Activated T-cell treated with anti-CD3 and anti-CD28 coated beads, Interleukin-2, amount 50 U/mL, for 72 hours (primary cell): ENCODE measurements around the gene SPINK1. TPM values are rescaled to one million over a fixed set of nuclear protein-coding genes. Genes with fewer than 3 reads are reported as not detected.

Source experiments
- ATAC-seq, 2 donors: fragments of 150-1000 bp; cut with Tn5 transposase; replicated peaks in 1 of 2; 2 replicates each; pipeline ENCODE4 v1.10.0; 2021; ENCODE audit warnings: moderate library complexity in 2 of 2, mild to moderate bottlenecking in 1 of 2
- DNase-seq, 2 donors: peaks; one replicate each; pipeline ENCODE4 v3.0.0; 2021 to 2022; ENCODE audit warnings: mixed read lengths in 1 of 2
- H3K27ac Mint-ChIP-seq: one replicate; pipeline ENCODE4 v1.8.0; 2022; ENCODE audit warnings: mild to moderate bottlenecking, moderate library complexity, mixed read lengths
- H3K27me3 Mint-ChIP-seq: one replicate; pipeline ENCODE4 v1.8.0; 2022; ENCODE audit warnings: low read depth, mixed read lengths
- H3K36me3 Mint-ChIP-seq, 2 donors: one replicate each; pipeline ENCODE4 v1.8.0; 2022; ENCODE audit warnings: mixed read lengths in 2 of 2, mild to moderate bottlenecking in 1 of 2; ENCODE audit not compliant: insufficient read depth in 2 of 2
- H3K4me1 Mint-ChIP-seq: one replicate; pipeline ENCODE4 v1.8.0; 2022; ENCODE audit warnings: low read depth, mixed read lengths
- H3K4me3 Mint-ChIP-seq, 2 donors: one replicate each; pipeline ENCODE4 v1.8.0; 2022; ENCODE audit warnings: mild to moderate bottlenecking in 2 of 2, mixed read lengths in 2 of 2, moderate library complexity in 2 of 2
- H3K9me3 Mint-ChIP-seq, 2 donors: one replicate each; pipeline ENCODE4 v1.8.0; 2022; ENCODE audit warnings: mixed read lengths in 2 of 2
- total RNA-seq, 2 donors: library from RNA; stranded (reverse); gene quantifications; one replicate each; pipeline ENCODE4 v1.2.3, GENCODE V29; 2022

SPINK1 gene
- total RNA-seq, 2 donors from 2014 or later = not detected

DNA sequence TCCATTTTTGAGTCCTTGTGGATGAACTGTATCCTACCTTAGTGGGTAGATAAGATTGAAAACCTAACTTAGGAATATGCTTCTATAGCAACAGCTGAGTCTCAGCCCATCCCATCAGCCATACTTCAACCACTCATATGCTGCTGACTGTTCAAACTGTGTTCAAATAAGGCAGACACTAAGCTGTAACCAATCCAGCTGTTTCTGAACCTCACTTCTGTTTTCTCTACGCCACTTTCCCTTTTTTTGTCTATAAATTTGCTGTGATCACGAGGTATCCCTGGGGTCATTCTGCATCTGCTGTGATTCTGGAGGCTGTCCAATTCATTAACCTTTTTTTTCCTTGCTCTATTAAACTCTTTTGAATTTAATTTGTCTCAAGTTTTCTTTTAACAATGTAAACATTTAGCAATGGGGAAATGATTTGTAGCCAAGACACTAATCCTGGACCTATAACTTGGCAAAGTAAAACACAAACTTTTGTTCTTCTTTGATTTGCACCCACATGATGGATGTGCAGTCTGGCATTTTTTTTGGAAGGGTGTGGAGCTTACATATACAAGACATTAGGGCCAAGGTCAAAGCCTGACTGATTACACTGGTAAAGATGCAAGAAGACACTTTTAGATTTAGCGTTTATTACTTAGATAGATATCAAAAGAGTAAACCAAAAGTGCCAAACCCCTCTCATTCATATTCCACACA is 32.1 kb upstream of the SPINK1 start:
- DNase-seq (no peak), ATAC-seq (no peak)
- Mint-ChIP-seq H3K27me3 (no peaks in the 10 kb centered on the region), H3K4me1 (no peaks in the 10 kb centered on the region), H3K36me3 (no peaks in the 10 kb centered on the region), H3K4me3 (no peak overlapping the region), H3K27ac (no peak overlapping the region), H3K9me3 (no peaks in the 10 kb centered on the region)

DNA sequence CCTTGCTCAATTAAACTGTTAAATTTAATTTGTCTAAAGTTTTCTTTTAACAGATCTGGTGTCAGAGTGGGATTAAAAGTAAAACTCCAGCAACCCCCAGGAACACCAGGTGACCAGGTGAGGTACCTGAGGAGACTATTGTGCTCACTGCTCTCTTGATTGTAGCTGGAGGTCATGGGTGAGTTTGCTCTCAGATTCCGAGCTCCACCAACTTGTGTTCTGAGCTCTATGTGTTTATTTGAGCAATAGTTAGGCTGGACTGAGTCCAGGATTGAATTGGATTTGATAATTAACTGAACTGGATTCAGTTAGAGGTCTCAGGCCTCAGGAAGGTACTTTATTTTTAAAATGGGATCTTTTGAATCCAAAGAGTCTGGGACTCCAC is 29.2 kb upstream of the SPINK1 start:
- H3K4me1 Mint-ChIP-seq = no peaks in the 10 kb centered on the region
- H3K27ac Mint-ChIP-seq = no peak overlapping the region
- no peak overlapping the region for H3K4me3 Mint-ChIP-seq
- H3K36me3 Mint-ChIP-seq = no peaks in the 10 kb centered on the region
- no peaks in the 10 kb centered on the region for H3K9me3 Mint-ChIP-seq
- ATAC-seq (no peak), DNase-seq (no peak)
- H3K27me3 Mint-ChIP-seq = no peaks in the 10 kb centered on the region

DNA sequence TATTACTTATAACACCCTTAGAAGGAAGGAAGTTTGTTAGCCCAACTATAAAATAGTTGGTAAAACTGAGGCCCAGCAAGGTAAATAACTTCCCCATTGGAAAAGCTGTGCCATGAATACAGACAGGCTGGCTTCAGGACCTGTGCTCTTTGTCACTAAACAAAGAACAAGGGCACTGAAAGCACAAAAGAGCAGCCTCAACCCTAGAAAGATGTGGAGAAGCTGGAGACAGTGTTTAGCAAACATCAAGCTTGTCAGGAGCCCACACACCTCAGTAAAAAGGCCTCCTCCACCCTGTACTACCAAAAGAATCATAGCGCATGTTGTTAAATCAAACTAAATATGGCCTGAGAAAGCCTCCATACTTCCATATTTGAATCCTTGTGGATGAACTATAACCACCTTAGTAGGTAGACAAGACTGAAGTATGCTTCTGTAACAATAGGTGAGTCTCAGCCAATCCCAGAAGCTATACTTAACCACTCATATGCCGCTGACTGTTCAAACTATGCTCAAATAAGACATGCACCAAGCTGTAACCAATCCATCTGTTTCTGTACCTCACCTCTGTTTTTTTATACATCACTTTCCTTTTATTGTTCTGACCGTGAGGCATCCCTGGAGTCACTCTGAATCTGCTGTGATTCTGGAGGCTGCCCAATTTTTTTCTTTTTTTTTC is 28.6 kb upstream of the SPINK1 start:
- no peak for ATAC-seq

DNA sequence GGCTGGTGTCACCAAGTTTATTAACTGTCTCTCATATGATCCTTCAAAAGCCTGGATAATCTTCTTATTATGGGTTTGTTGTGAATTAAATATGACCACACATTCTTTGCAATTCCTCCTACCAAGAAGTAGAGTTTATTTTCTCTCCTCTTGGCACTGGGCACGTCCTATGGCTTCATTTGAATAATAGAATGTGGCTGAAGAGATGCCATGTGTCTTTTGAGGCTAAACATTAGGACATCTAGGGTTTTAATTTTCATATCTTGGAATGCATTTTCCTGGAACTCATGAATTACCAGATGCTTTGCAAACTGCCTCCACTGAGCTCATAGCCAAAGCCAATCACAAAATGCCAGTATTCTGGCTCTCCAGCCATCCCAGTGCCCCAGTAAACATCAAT is 27.1 kb upstream of the SPINK1 start:
- H3K4me3 Mint-ChIP-seq = no peak overlapping the region
- H3K27me3 Mint-ChIP-seq = peaks cover 9% of the 10 kb centered on the region
- no peaks in the 10 kb centered on the region for H3K9me3 Mint-ChIP-seq
- DNase-seq (no peak), ATAC-seq (no peak)
- no peaks in the 10 kb centered on the region for H3K36me3 Mint-ChIP-seq
- H3K27ac Mint-ChIP-seq = no peak overlapping the region
- H3K4me1 Mint-ChIP-seq = no peaks in the 10 kb centered on the region

More for the DNA sequence above, 28.6 kb upstream of the SPINK1 start:
- Mint-ChIP-seq H3K36me3 (no peaks in the 10 kb centered on the region), H3K4me3 (no peak overlapping the region), H3K9me3 (no peaks in the 10 kb centered on the region), H3K27ac (no peak overlapping the region), H3K27me3 (no peaks in the 10 kb centered on the region), H3K4me1 (no peaks in the 10 kb centered on the region)
- DNase-seq = no peak

DNA sequence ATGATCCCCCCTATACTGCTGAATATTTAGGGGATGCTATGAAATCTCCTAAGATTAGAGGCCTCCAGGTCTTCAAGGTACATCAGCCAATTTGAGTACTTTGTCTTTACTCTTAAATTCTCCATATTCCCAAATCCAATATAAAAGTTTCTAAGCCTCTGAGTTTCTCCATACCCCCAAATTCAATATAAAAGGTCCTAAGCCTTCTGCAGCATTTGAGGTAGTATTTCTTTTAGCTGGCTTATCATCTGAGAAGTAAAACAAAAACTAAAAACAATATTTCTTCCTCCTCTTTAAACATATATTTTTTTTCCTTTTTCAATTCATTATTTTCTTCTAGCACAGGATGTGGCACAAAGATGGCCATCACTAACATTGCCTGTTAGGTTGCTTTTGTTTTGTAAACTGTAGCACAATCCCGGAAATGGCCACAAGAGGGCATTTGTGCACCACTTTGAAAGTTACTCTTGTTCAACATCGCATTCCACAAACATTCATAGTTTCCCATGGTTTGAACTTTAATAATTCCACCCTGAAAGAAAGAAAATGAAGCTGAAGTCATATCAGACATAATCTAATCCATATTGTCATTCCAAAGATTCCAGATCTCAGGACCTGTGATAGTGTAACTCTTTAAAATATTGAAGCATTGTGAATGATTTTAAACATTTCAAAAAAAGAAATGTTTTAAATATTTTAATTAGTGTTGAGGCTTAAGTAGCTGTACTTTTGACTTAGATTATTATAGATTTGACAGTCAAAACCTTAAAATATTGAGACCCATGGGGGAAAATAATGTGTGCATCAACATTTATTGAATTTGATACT is 26.0 kb upstream of the SPINK1 start:
- ATAC-seq = no peak
- peak; percentile 19 to 38 for DNase-seq
- H3K27ac Mint-ChIP-seq = no peak overlapping the region
- H3K27me3 Mint-ChIP-seq = peaks cover 18% of the 10 kb centered on the region
- H3K36me3 Mint-ChIP-seq = no peaks in the 10 kb centered on the region
- H3K9me3 Mint-ChIP-seq = no peaks in the 10 kb centered on the region
- H3K4me1 Mint-ChIP-seq = no peaks in the 10 kb centered on the region
- no peak overlapping the region for H3K4me3 Mint-ChIP-seq

DNA sequence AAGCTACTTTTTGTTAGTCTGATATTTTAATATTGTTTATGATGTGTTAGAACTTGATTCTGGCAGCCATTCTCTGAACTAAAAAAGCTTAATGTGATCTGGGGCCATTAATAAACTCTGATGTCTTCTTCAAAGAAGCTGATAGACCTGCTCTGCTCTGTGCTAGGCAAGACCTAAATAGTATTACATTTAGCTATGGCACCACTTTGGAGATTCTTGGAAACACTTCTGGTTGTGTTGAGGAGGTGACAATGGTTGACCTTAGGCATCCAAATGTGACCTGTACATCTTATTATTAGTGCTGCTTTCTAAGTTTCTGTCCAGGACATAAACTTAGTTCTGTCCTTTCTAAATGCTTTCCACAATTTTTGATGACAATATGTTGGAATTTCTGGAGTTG is 25.3 kb upstream of the SPINK1 start:
- Mint-ChIP-seq H3K27ac (no peak overlapping the region), H3K36me3 (no peaks in the 10 kb centered on the region), H3K9me3 (no peaks in the 10 kb centered on the region), H3K4me3 (no peak overlapping the region), H3K4me1 (no peaks in the 10 kb centered on the region), H3K27me3 (peaks cover 19% of the 10 kb centered on the region)
- DNase-seq (no peak), ATAC-seq (no peak)

DNA sequence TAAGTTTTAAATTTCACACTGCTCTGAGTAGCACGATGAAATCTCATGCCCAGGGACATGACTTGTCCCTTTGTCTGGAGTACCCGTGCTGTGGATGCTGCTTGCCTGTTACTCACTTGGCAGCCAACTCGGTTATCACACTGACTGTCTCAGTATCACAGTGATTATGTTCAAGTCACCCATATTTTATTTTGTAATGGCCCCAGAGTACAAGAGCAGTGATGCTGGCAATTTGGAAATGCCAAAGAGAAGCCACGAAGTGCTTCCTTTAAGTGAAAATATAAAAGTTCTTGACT is 24.3 kb upstream of the SPINK1 start:
- Mint-ChIP-seq H3K4me3 (no peak overlapping the region), H3K36me3 (no peaks in the 10 kb centered on the region), H3K27ac (no peak overlapping the region), H3K4me1 (no peaks in the 10 kb centered on the region), H3K27me3 (peaks cover 19% of the 10 kb centered on the region), H3K9me3 (no peaks in the 10 kb centered on the region)
- no peak for ATAC-seq
- no peak for DNase-seq

DNA sequence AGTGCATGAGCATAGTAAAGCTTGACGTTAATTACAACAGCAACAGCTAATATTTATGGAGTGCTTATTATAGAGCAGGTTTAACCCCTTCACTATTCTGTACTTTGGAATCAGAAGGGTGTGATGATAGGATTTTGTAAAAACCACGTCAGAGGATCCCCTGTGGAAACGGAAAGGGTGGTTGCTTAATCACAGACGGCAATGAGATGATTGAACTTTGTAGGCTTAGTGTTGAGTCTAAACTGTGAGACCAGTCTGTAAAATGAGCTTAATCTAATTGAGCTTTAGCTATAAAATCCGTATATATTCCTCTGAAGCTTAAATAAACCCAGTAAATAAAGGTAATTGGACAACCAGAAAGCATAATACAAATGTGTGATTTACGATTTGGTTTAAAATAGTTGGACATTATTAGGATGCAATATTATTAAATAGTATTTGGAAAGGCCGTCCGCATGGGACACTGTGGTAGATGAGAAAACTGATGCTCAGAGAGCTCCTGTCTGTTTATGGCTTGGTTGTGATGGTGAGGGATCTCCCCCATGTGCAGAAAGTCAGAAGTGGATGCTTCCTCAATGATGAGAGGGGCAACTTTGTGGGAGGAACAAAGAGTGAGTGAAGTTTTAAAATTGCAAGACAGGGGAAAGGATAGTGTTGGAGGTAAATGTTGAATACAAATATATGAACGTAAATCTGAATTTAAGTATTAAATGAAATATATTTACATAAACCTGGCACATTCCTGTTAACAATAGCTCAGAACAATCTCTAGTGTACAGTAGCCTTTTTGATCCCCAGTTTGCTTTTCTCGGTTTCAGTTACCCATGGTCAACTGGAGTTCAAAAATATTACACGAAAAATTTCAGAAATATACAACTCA is 23.7 kb upstream of the SPINK1 start:
- H3K4me1 Mint-ChIP-seq = no peaks in the 10 kb centered on the region
- DNase-seq = no peak
- no peak overlapping the region for H3K27ac Mint-ChIP-seq
- H3K4me3 Mint-ChIP-seq = no peak overlapping the region
- H3K27me3 Mint-ChIP-seq = peaks cover 19% of the 10 kb centered on the region
- ATAC-seq = no peak
- H3K9me3 Mint-ChIP-seq = no peaks in the 10 kb centered on the region
- no peaks in the 10 kb centered on the region for H3K36me3 Mint-ChIP-seq

DNA sequence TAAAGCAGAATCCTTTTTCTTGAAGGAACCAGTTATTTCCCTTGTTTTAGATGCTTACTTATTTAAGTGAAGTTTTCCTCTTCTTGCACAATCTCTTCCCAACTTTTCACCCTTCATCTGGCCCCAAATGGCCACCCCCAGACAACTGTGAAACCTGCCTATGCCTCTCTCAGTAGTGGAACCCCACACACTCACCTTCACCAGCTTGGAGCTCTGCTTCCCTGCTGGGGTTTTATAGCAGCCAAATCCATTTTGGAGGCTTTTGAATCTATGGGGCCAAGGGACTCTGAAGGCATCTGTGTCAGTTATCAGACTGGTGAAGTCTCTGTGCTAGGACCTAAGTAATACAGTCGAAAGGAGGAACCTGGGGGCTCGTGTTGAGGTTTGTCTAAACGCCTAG is 22.9 kb upstream of the SPINK1 start:
- Mint-ChIP-seq H3K4me1 (no peaks in the 10 kb centered on the region), H3K4me3 (no peak overlapping the region), H3K9me3 (no peaks in the 10 kb centered on the region), H3K27ac (no peak overlapping the region), H3K27me3 (peaks cover 19% of the 10 kb centered on the region), H3K36me3 (no peaks in the 10 kb centered on the region)
- ATAC-seq (no peak), DNase-seq (no peak)

DNA sequence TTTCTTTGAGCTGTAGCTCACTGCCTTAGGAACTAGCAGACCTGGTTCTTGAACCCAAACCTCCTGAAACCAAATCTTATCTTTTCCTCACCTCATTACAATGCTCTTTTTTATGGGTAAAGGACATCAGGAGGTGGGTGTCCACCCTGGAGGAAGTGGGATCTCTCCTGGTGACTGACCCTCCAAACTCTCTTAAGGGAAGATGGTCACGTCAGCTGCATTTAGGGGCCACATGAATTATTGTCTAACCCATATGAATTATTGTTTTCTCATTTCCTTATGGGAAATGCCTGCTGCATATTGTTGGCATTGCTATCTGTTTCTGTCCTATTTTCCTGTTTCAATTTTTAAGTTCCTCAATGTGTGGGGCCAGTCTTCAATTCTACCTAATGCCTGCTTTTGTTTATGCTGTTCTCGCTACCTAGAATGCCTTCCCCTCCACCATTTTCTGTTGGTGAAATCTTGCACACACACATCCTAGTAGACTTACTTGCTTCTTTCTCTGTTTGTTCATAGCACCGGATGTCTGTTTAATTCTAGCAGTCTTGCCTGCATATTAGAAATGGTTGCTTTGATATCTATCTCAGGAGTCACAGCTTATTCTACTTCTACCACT is 22.0 kb upstream of the SPINK1 start:
- Mint-ChIP-seq H3K4me3 (no peak overlapping the region), H3K9me3 (no peaks in the 10 kb centered on the region), H3K27ac (no peak overlapping the region), H3K27me3 (peaks cover 19% of the 10 kb centered on the region), H3K36me3 (no peaks in the 10 kb centered on the region), H3K4me1 (no peaks in the 10 kb centered on the region)
- DNase-seq (no peak), ATAC-seq (no peak)

DNA sequence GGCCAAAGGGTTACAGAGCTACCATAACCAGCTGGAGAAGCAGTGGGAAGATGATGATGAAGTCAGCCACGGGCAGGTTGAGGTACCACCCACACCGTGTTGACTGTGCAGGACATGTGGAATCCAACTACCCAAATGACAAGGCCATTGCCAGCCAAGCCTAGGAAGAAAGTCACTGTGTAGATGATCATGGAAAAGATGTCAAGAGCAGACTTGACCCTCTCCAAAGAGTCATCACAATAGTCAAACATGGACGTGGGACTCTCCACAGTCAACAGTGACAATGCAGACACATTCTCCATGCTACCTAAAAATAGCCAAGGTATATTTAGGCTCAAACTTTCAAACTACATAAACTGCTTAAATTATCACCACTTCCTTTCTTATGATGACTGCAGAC is 20.9 kb upstream of the SPINK1 start:
- no peaks in the 10 kb centered on the region for H3K36me3 Mint-ChIP-seq
- no peak overlapping the region for H3K4me3 Mint-ChIP-seq
- H3K9me3 Mint-ChIP-seq = no peaks in the 10 kb centered on the region
- no peaks in the 10 kb centered on the region for H3K4me1 Mint-ChIP-seq
- H3K27ac Mint-ChIP-seq = no peak overlapping the region
- ATAC-seq (no peak), DNase-seq (no peak)
- peaks cover 19% of the 10 kb centered on the region for H3K27me3 Mint-ChIP-seq

DNA sequence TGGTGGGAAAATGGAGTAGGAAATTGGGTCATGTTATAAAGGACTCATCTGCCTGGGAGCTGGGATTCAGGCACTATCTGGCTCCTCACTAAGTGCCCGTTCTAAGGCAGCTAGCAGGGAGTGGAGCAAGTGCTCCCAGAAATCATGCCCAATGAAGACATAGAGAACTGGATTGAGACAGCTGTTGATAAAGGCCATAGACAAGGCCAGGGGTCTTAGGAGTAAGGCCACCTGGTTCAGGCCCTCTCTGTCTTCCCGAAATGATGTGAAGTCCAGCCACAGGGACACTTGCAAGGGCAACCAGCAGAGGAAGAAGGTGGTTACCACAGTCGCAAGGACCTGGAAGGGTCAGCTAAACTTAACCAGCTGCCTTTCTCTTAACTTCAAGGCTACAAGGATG is 20.1 kb upstream of the SPINK1 start:
- no peak overlapping the region for H3K27ac Mint-ChIP-seq
- H3K36me3 Mint-ChIP-seq = no peaks in the 10 kb centered on the region
- H3K4me1 Mint-ChIP-seq = no peaks in the 10 kb centered on the region
- no peak overlapping the region for H3K4me3 Mint-ChIP-seq
- H3K9me3 Mint-ChIP-seq = no peaks in the 10 kb centered on the region
- DNase-seq (no peak), ATAC-seq (no peak)
- peaks cover 19% of the 10 kb centered on the region for H3K27me3 Mint-ChIP-seq
